ENCODE results near the gene PHKG1. TPM values are rescaled to one million over a fixed set of nuclear protein-coding genes. Genes with fewer than 3 reads are reported as not detected.
A peak's percentile ranks its signal among the peaks of the same experiment; 100 is the strongest.
"Not testable (repeated sequence)": the region's sequence is repeated elsewhere in the genome, so short reads cannot be mapped to it uniquely, and the experiment has no call there.

Gene PHKG1
- total RNA-seq: 1 to 10 TPM; 1.6 to 6.2 TPM

DNA sequence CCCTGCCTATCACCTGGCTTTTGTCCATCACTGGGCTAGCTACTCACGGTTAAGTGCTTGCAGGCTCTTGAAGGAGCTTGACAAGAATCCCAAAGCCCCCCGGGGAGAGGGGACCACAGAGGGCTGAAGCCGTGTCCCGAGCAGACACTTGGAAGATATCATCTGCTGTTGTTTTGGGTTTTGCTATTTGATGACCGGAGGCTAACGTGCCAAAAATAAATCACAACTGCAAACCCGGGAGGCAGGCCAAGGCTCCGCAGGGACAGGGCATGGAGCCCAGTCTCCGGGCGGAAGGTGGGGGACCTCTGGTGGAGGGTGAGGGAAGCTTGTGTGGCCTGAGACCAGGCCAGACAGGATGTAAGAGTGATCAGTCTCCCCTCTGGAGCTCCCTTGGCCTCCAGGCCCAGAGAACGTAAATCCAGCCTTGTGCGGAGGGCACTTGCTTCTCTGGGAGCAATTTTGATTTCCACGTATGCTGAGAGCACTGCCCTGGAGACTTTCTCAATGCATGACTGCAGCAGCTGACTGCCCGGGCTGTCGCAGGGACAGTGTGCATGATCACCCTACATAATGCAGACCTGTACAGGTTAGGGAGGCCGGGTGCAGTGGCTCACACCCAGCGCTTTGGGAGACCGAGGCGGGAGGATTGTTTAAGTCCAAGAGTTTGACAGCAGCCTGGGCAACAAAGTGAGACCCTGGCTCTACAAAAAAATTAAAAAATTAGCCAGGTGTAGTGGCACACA lies at the start of gene PHKG1:
Gene PHKG1, minus strand, starts transcription at position 164 of the 743 bp plus-strand sequence. CDS start 4,011 bp downstream, outside the sequence.
- Mint-ChIP-seq H3K4me3 (no peak within 1 kb of the TSS), H3K27ac (no peak within 1 kb of the TSS), H3K27me3 (no peaks in the 10 kb centered on the region), H3K9me3 (no peaks in the 10 kb centered on the region), H3K4me1 (ENCODE audit: low read depth in 2 of 2) (no peaks in the 10 kb centered on the region), H3K36me3 (no peaks in the 10 kb centered on the region)
- DNase-seq (ENCODE audit: low spot score) (no peak), ATAC-seq (peak in 1 of 2 donors; percentile 37)

DNA sequence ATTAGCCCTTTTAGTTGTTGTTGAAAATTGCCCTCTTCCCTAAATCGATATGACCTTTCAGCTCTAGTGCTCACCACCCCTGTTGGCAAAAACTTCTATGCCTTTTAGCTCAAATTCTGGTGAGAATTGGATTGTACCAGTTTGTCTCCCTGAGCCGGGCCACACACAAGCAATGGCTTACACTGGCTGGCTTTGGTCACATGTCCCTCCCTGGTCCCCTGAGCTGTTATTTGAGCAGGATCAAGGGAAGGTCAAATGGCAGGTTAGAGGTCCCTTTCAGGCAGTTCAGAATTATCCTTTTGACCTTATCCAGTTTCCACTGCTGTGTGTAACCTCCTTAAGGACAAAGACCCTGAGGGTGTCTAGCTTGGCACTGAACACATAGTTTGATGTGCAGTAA lies 38.3 kb upstream of the PHKG1 start:
- H3K36me3 Mint-ChIP-seq; ATAC-seq; H3K4me1 Mint-ChIP-seq (ENCODE audit: low read depth in 2 of 2); H3K9me3 Mint-ChIP-seq; DNase-seq (ENCODE audit: low spot score); H3K27ac Mint-ChIP-seq; H3K27me3 Mint-ChIP-seq; H3K4me3 Mint-ChIP-seq: not testable (repeated sequence)

DNA sequence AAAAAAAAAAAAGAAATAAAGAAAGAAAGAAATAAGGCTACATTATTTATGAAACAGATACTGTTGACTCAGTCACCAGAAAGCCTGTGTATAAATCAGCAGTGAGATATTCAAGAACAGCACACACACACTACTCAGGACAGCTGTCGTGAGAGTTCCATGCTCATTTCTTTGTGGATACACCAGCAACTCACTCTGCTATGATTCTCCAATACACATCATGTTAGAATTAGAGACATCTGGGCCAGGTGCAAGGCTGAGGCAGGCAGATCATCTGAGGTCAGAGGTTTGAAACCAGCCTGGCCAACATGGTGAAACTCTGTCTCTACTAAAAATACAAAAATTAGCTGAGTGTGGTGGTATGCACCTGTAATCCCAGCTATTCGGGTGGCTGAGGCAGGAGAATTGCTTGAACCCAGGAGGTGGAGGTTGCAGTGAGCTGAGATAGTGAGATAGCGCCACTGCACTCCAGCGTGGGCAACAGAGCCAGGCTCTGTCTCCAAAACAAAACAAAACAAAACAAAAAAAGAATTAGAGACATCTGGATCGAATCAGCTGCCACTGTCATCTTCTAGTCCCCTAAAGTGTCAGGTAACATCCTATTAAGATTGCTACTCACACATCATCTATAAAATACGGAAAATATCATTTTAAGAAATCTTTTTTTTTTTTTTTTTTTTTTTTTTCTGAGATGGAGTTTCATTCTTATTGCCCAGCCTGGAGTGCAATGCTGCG lies 34.7 kb upstream of the PHKG1 start:
- ATAC-seq (no peak), DNase-seq (ENCODE audit: low spot score) (no peak)
- H3K4me3 Mint-ChIP-seq: no peak overlapping the region
- H3K36me3 Mint-ChIP-seq: no peaks in the 10 kb centered on the region
- H3K4me1 Mint-ChIP-seq (ENCODE audit: low read depth in 2 of 2): no peaks in the 10 kb centered on the region
- H3K27me3 Mint-ChIP-seq: no peaks in the 10 kb centered on the region
- H3K27ac Mint-ChIP-seq: no peak overlapping the region
- H3K9me3 Mint-ChIP-seq: no peaks in the 10 kb centered on the region

DNA sequence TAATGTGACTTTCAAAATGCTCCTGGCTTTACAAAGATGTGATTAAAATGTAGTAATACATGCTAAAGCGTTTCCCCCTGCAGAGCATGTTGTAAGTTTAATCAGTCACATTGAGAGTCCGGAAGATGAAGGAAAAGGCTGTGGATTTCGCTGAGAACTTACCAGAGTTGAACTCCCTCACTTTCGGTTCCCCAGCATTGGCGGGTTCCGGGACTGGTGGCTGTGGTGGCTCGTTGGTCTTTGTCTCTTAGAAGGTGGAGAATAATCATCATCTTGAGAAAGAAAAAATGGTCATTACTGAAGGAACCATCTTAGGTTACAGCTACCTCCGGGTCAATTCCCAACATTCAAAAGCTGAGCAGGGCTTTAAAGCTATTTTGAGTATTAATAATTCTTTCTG lies 33.1 kb upstream of the PHKG1 start:
- no peak for ATAC-seq
- no peaks in the 10 kb centered on the region for H3K27me3 Mint-ChIP-seq
- no peak overlapping the region for H3K27ac Mint-ChIP-seq
- no peak for DNase-seq (ENCODE audit: low spot score)
- no peaks in the 10 kb centered on the region for H3K9me3 Mint-ChIP-seq
- no peak overlapping the region for H3K4me3 Mint-ChIP-seq
- no peaks in the 10 kb centered on the region for H3K36me3 Mint-ChIP-seq
- H3K4me1 Mint-ChIP-seq (ENCODE audit: low read depth in 2 of 2): no peaks in the 10 kb centered on the region

DNA sequence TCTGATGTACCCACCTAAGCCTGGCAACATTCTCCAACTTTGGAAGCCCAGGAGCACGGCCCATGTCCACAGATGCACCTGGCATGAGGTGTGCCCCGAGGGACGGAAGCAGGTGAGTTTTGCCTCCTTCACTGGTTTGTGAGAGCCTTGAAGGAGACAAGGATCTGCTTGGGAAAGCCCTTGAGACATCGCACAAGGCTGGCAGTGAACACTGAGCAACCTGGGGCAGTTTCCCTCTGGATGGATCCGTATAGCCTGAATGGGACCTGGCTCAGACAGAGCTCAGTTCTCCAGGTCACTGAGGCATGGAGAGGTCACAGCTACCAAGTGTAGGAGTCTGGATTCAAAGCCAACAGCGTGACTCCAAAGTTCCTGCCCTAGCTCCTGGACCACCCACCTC lies 32.2 kb upstream of the PHKG1 start:
- ATAC-seq: no peak
- no peaks in the 10 kb centered on the region for H3K36me3 Mint-ChIP-seq
- no peaks in the 10 kb centered on the region for H3K4me1 Mint-ChIP-seq (ENCODE audit: low read depth in 2 of 2)
- DNase-seq (ENCODE audit: low spot score): no peak
- H3K27ac Mint-ChIP-seq: no peak overlapping the region
- H3K4me3 Mint-ChIP-seq: no peak overlapping the region
- H3K27me3 Mint-ChIP-seq: no peaks in the 10 kb centered on the region
- H3K9me3 Mint-ChIP-seq: no peaks in the 10 kb centered on the region

DNA sequence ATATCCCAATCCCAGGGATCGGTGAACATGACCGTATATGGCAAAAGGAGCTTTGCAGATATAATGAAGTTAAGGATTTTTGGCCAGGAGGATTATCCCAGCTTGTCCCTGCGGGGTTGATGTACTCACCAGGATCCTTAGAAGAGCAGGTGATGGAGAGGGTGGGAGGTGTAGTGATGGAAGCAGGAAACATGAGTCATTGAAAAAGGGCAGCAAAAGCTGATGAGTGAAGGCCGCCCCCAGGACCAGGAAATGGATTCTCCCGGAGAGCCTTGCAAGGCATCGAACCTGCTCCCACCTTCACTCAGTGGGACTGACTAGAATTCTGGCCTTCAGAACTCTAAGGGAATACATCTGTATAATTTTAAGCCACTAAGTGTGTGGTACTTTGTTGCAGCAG lies 28.7 kb upstream of the PHKG1 start:
- Mint-ChIP-seq H3K27ac (no peak overlapping the region), H3K27me3 (peaks cover 6 to 10% of the 10 kb centered on the region in 2 donors), H3K9me3 (no peaks in the 10 kb centered on the region), H3K4me3 (no peak overlapping the region), H3K4me1 (ENCODE audit: low read depth in 2 of 2) (no peaks in the 10 kb centered on the region), H3K36me3 (no peaks in the 10 kb centered on the region)
- no peak for ATAC-seq
- DNase-seq (ENCODE audit: low spot score): no peak

DNA sequence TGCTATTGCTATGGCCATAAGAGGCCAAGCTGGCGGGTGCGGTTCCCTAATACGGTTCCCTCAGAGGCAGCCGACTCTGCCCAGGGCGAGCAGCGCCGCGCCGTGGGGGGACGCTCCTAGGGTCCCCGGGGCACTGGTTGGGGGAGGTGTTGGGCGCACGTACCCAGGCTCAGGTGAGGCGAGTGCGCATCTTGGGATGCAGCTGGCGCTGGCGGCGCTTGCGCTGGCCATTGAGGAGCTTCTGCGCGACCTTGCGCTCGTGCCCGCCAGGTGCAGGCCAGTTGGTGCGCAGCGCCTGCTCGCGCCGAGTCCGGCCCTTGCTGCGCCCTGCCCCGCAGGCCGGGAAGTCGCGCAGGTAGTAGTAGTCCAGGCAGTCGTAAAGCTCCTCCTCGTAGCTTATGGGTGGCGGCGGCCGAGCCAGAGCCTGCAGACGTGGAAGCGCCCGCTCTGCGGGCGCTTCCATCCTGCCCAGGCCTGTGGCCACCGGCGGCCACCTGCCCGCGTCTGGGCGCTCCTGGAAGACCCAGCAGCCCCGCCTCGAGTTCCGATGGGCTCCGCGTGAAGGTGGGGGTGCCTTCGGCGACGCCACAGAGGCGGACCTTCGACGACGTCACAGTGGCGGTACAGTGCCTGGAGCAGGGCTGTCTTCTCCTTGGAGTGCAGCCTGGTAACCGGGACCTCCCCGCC lies 23.2 kb upstream of the PHKG1 start, which contains the start of gene NUPR2:
Gene NUPR2, minus strand, starts transcription at position 566 of the 687 bp plus-strand sequence. Its CDS starts 103 bp downstream, at position 463.
- H3K27ac Mint-ChIP-seq: no peak within 1 kb of the TSS
- no peaks in the 10 kb centered on the region for H3K4me1 Mint-ChIP-seq (ENCODE audit: low read depth in 2 of 2)
- H3K36me3 Mint-ChIP-seq: no peaks in the 10 kb centered on the region
- DNase-seq (ENCODE audit: low spot score) (no peak), ATAC-seq (peak in 1 of 2 donors; percentile 27)
- no peaks in the 10 kb centered on the region for H3K9me3 Mint-ChIP-seq
- H3K4me3 Mint-ChIP-seq: no peak within 1 kb of the TSS
- H3K27me3 Mint-ChIP-seq: peaks cover 10% of the 10 kb centered on the region in 2 donors

DNA sequence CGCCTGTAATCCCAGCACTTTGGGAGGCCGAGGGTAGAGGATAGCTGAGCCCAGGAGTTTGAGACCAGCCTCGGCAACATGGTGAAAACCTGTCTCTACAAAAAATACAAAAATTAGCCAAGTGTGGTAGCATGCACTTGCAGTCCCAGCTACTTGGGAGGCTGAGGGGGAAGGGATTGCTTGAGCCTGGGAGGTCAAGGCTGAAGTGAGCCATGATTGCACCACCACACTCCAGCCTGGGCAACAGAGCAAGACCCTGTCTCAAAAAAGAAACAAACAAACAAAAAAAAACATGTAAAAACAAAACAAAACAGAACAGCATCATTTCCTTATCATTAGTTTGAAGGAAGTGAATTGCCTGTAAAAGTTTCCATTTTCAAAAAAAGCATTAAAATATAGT lies 19.5 kb upstream of the PHKG1 start:
- not testable (repeated sequence) for H3K4me3 Mint-ChIP-seq; H3K36me3 Mint-ChIP-seq; DNase-seq (ENCODE audit: low spot score); H3K27me3 Mint-ChIP-seq; ATAC-seq; H3K4me1 Mint-ChIP-seq (ENCODE audit: low read depth in 2 of 2); H3K9me3 Mint-ChIP-seq; H3K27ac Mint-ChIP-seq

DNA sequence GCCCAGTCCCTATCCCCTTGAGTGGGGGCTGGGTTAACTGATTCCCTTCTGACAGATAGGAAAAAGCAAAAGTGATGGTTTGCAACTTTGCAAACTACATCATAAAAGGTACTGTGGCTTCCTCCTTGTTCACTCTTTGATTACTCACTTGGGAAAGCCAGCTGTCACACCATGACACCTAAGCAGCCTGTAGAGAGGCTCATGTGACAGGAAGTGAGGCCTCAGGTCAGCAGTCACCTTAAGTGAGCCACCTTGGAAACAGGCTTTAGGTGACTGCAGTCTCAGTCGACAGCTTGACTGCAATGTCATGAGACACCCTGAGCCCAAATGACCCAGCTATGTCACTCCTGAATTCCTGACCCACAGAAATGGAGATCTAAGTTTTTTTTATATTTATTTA lies 17.9 kb upstream of the PHKG1 start:
- Mint-ChIP-seq H3K4me3 (no peak overlapping the region), H3K27me3 (peaks cover 0 to 5% of the 10 kb centered on the region in 2 donors), H3K36me3 (peaks cover 15% of the 10 kb centered on the region), H3K9me3 (no peaks in the 10 kb centered on the region), H3K27ac (no peak overlapping the region), H3K4me1 (ENCODE audit: low read depth in 2 of 2) (peaks cover 21 to 23% of the 10 kb centered on the region in 2 donors)
- DNase-seq (ENCODE audit: low spot score) (no peak), ATAC-seq (no peak)

DNA sequence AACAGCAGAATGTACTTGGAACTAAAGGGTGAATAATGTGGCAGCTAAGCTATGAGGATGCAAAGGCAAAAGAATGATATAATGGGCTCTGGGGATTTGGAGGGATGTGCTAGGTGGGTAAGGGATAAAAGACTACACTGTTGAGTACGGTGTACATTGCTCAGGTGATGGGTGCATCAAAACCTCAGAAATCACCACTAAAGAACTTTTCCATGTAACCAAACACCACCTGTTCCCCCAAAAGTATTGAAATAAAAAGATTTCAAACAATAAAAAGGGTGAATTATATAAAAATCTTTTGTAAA lies 15.2 kb upstream of the PHKG1 start:
- Mint-ChIP-seq H3K27me3 (peaks cover 0 to 3% of the 10 kb centered on the region in 2 donors), H3K9me3 (no peaks in the 10 kb centered on the region), H3K4me3 (peak overlapping the region; percentile 98), H3K36me3 (peaks cover 22% of the 10 kb centered on the region), H3K27ac (peak overlapping the region; percentile 97 to 100), H3K4me1 (ENCODE audit: low read depth in 2 of 2) (peaks cover 28 to 31% of the 10 kb centered on the region in 2 donors)
- ATAC-seq: no peak
- DNase-seq (ENCODE audit: low spot score): no peak

DNA sequence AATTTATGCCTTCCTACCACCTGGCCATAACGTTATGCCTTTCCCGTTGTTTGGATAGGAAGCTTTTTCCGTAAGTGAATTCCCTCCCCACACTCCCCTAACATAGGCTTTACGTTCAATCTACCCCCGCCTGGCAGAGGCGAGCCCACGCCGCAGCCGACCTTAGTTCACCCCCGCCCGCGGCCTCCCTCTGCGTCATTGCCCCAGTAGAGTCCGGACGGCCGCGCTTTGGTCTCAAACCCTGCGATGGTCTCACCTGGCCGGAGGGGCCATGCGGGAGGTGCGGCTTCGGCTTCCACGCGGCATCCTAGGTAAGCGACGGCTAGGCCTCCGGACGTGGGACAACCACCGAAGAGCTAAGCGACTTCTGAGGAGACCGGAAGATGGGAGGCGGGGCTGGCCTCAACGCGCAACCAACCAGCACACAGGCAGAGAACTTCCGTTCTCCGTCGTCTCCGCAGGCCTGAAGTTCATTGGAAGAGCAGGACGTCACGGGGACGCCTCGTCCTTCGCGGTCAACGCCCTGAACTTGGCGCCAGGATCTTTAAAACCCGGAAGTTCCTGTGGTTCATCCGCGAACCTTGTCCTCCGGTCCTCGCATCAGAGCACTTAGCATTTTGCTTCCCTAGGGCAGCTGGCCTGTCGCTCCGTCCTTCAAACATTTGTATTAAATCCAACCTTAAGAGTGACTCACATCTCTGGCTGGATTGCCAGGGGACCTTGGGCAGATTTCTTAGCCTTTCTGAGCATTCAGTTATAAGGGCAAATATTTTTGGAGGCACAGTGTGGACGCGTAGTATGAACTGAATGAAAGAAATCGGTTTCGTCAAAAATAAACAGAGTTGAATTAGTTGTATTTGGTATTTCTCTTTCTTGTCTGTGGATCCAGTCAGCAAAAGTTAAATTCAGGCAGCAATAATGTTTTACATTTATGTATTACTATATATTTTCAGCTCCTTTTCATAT lies 13.6 kb upstream of the PHKG1 start, which contains the start of gene CHCHD2:
Gene CHCHD2, minus strand, starts transcription at position 369 of the 966 bp plus-strand sequence. Its CDS starts 63 bp downstream, at position 306.
- peak; percentile 99 to 100 for ATAC-seq
- peak within 1 kb of the TSS; percentile 98 for H3K4me3 Mint-ChIP-seq
- peaks cover 0 to 3% of the 10 kb centered on the region in 2 donors for H3K27me3 Mint-ChIP-seq
- DNase-seq (ENCODE audit: low spot score): peak; percentile 97
- H3K9me3 Mint-ChIP-seq: no peaks in the 10 kb centered on the region
- H3K4me1 Mint-ChIP-seq (ENCODE audit: low read depth in 2 of 2): peaks cover 28 to 31% of the 10 kb centered on the region in 2 donors
- H3K36me3 Mint-ChIP-seq: peaks cover 23% of the 10 kb centered on the region
- H3K27ac Mint-ChIP-seq: peak within 1 kb of the TSS; percentile 97 to 100

DNA sequence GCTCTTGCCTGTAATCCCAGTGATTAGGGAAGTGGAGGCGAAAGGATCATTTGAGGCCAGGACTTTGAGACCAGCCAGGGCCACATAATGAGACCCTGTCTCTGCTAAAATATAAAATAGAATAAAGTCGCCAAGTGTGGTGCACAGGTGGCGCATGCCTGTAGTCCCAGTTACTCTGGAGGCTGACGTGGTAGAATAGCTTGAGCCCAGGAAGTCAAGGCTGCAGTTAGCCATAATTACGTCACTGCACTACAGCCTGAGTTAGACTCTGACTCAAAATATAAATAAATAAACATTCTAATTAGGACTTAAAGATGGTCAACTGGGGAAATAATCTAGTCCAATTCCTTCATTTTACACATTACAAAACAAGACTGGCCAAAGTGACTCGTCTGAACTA lies 12.8 kb upstream of the PHKG1 start:
- Mint-ChIP-seq H3K36me3 (peaks cover 32% of the 10 kb centered on the region), H3K27ac (peak overlapping the region; percentile 97 to 100), H3K27me3 (peaks cover 0 to 3% of the 10 kb centered on the region in 2 donors), H3K4me1 (ENCODE audit: low read depth in 2 of 2) (peaks cover 31 to 32% of the 10 kb centered on the region in 2 donors), H3K9me3 (no peaks in the 10 kb centered on the region), H3K4me3 (peak overlapping the region; percentile 98)
- ATAC-seq (peak in 1 of 2 donors; percentile 46), DNase-seq (ENCODE audit: low spot score) (no peak)

DNA sequence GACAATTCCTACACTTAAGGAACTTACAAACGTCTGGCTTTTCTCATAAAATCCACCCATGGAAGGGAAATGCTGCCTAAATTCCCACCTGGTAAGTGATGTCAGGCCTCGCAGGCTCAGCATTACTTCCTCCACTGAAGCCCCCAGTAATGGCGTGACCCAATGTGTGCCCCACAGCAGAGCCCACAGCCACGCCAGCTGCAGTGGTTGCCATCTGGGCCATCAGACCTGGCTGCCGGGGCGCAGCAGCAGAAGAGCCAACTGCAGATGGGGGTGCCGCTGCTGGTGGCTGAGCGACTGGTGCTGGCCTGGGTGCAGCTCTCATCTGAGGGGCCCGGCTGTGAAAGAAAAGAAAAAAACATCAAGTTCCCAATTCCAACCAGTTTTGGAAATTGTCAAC lies 11.4 kb upstream of the PHKG1 start:
- not testable (repeated sequence) for ATAC-seq; H3K27ac Mint-ChIP-seq; H3K9me3 Mint-ChIP-seq; H3K4me3 Mint-ChIP-seq; DNase-seq (ENCODE audit: low spot score); H3K27me3 Mint-ChIP-seq
- Mint-ChIP-seq H3K36me3 (peaks cover 37% of the 10 kb centered on the region), H3K4me1 (ENCODE audit: low read depth in 2 of 2) (peaks cover 31 to 35% of the 10 kb centered on the region in 2 donors)
